ENCODE results near the gene FRMPD4.

The FRMPD4 gene

DNA sequence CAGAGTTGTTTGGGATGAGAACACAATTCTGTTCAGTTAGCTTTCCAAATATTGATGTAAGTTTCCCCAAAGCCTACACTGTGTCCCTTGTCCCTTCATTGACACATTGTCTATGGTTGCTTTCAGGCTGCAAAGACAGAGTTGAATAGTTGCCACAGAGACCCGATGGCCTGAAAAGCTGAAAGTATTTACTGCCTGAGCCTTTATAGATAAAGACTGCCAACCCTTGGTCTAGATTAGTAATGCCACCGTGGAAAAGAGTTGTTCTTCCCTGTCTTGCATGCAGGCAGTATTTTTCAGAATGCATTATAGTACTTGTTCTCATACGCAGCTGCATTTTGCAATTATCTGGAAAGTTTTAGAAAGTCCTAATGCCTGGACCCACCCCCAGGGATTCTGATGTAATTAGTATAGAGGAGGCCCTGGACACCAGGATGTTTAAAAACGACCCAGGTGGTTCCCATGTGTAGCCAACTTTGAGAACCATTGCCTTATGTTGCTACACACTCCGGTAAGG is 180.8 kb downstream of the FRMPD4 start:
- H3K27ac ChIP-seq: no peak overlapping the region
- TF ChIP-seq, protein P1, sequence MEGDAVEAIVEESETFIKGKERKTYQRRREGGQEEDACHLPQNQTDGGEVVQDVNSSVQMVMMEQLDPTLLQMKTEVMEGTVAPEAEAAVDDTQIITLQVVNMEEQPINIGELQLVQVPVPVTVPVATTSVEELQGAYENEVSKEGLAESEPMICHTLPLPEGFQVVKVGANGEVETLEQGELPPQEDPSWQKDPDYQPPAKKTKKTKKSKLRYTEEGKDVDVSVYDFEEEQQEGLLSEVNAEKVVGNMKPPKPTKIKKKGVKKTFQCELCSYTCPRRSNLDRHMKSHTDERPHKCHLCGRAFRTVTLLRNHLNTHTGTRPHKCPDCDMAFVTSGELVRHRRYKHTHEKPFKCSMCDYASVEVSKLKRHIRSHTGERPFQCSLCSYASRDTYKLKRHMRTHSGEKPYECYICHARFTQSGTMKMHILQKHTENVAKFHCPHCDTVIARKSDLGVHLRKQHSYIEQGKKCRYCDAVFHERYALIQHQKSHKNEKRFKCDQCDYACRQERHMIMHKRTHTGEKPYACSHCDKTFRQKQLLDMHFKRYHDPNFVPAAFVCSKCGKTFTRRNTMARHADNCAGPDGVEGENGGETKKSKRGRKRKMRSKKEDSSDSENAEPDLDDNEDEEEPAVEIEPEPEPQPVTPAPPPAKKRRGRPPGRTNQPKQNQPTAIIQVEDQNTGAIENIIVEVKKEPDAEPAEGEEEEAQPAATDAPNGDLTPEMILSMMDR (IDR thresholded peaks at IDR 0.05): no peak
- H3K4me2 ChIP-seq (ENCODE audit: low read length): no peak overlapping the region
- no peaks in the 10 kb centered on the region for H3K4me1 ChIP-seq
- no peak overlapping the region for H3K4me3 ChIP-seq (ENCODE audit: low read depth, low read length)
- no peak overlapping the region for H2AFZ ChIP-seq
- H3K27me3 ChIP-seq (ENCODE audit: control insufficient read depth, insufficient read depth, low read length): no peaks in the 10 kb centered on the region
- no peaks in the 10 kb centered on the region for H3K9me3 ChIP-seq (ENCODE audit: control insufficient read depth, low read length)
- H3K79me2 ChIP-seq: no peaks in the 10 kb centered on the region
- no peak overlapping the region for H3K9ac ChIP-seq
- no peaks in the 10 kb centered on the region for H3K36me3 ChIP-seq (ENCODE audit: control insufficient read depth, insufficient read depth, low read length)

DNA sequence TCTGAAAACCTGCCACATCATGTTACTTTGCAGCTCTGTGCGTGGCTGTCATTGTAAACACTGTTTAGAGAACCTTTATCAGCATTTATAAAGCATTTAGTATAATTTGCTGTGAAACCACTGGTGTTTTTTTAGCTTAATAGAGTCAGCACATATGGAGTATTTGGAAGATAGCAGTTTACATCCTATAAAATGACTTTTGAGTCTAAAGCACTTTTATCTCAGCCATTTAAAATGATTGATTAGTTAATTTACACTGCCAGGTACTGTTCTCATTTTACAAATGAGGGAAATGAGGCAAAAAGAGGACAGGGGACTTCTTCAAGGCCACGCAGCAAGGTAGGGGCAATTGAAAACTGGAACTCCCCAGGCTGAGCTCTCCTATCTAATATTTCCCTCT is 181.7 kb downstream of the FRMPD4 start:
- H2AFZ ChIP-seq: no peak overlapping the region

DNA sequence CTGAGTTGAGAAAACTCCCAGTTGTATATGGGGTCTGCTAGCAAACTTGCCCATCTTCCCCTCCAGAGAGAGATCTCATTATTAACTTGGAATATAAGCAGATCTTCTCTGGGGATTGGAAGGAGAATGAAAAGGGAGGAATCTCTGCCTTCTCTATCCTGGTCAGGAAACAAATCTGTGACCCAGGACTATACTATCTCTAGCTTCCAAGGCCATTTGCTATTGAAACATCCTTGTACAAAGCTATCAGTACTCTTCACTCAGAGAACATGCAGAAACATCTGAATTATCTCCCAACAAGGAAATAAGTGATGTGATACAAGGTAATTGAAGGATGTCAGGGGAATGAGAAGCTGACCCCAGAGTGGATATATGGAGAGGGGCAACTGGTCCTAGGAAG is 183.8 kb downstream of the FRMPD4 start:
- H3K4me1 ChIP-seq: no peaks in the 10 kb centered on the region
- no peaks in the 10 kb centered on the region for H3K27me3 ChIP-seq (ENCODE audit: control insufficient read depth, insufficient read depth, low read length)
- no peak overlapping the region for H3K4me3 ChIP-seq (ENCODE audit: low read depth, low read length)
- no peaks in the 10 kb centered on the region for H3K9me3 ChIP-seq (ENCODE audit: control insufficient read depth, low read length)
- no peaks in the 10 kb centered on the region for H3K79me2 ChIP-seq
- H2AFZ ChIP-seq: no peak overlapping the region
- H3K9ac ChIP-seq: no peak overlapping the region
- TF ChIP-seq, protein P1 (IDR thresholded peaks at IDR 0.05): no peak
- H3K36me3 ChIP-seq (ENCODE audit: control insufficient read depth, insufficient read depth, low read length): no peaks in the 10 kb centered on the region
- H3K4me2 ChIP-seq (ENCODE audit: low read length): no peak overlapping the region
- no peak overlapping the region for H3K27ac ChIP-seq

More for the DNA sequence above, 181.7 kb downstream of the FRMPD4 start:
- no peaks in the 10 kb centered on the region for H3K27me3 ChIP-seq (ENCODE audit: control insufficient read depth, insufficient read depth, low read length)
- H3K36me3 ChIP-seq (ENCODE audit: control insufficient read depth, insufficient read depth, low read length): no peaks in the 10 kb centered on the region
- H3K79me2 ChIP-seq: no peaks in the 10 kb centered on the region
- no peak overlapping the region for H3K9ac ChIP-seq
- no peak overlapping the region for H3K4me3 ChIP-seq (ENCODE audit: low read depth, low read length)
- H3K27ac ChIP-seq: no peak overlapping the region
- no peak overlapping the region for H3K4me2 ChIP-seq (ENCODE audit: low read length)
- TF ChIP-seq, protein P1 (IDR thresholded peaks at IDR 0.05): no peak
- no peaks in the 10 kb centered on the region for H3K9me3 ChIP-seq (ENCODE audit: control insufficient read depth, low read length)
- H3K4me1 ChIP-seq: no peaks in the 10 kb centered on the region

DNA sequence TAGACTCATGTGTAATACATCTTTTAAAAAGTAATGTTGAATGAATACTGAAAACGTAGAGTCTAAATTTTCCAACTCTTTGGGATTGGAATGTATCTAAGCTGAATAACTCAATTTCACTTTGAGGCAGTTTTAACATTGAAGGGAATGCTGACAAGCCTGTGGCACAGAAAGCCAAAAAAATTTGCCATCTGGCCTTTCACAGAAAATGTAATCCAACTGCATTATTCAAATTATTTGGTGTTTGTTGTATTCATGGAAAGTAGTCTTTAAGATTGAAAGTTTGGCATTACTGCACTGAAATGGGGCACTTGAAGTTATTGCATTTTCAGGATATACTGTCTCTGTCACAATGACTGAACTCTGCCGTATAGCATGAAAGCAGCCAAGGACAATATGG is 186.9 kb downstream of the FRMPD4 start:
- Histone ChIP-seq H3K36me3 (ENCODE audit: control insufficient read depth, insufficient read depth, low read length) (no peaks in the 10 kb centered on the region), H3K27me3 (ENCODE audit: control insufficient read depth, insufficient read depth, low read length) (no peaks in the 10 kb centered on the region), H3K4me1 (no peaks in the 10 kb centered on the region), H3K4me2 (ENCODE audit: low read length) (no peak overlapping the region), H3K9me3 (ENCODE audit: control insufficient read depth, low read length) (no peaks in the 10 kb centered on the region), H3K79me2 (no peaks in the 10 kb centered on the region), H3K4me3 (ENCODE audit: low read depth, low read length) (no peak overlapping the region), H2AFZ (no peak overlapping the region), H3K9ac (no peak overlapping the region), H3K27ac (no peak overlapping the region)
- TF ChIP-seq, protein P1 (IDR thresholded peaks at IDR 0.05): no peak

DNA sequence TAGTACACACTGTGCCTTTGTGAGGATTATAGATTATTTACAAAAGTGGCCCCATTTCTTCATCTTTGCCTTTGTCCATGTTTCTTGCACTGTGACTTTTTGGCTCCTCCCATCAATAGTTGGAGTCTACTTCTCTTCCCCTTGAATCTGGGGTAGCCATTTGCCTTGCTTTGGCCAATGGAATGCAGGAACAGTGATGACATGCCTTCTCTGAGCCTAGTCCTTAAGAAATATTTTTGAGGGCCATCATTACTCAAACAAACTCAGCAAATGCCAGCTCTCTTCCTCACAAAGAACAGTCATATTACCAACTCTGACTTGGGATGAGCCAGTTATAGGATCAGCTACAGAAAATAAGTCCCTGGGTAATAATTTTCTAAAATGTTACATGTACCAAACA is 189.6 kb downstream of the FRMPD4 start:
- H2AFZ ChIP-seq: no peak overlapping the region
- H3K4me3 ChIP-seq (ENCODE audit: low read depth, low read length): no peak overlapping the region
- TF ChIP-seq, protein P1 (IDR thresholded peaks at IDR 0.05): no peak
- H3K9me3 ChIP-seq (ENCODE audit: control insufficient read depth, low read length): no peaks in the 10 kb centered on the region
- no peaks in the 10 kb centered on the region for H3K36me3 ChIP-seq (ENCODE audit: control insufficient read depth, insufficient read depth, low read length)
- no peaks in the 10 kb centered on the region for H3K4me1 ChIP-seq
- no peak overlapping the region for H3K27ac ChIP-seq
- no peak overlapping the region for H3K9ac ChIP-seq
- no peak overlapping the region for H3K4me2 ChIP-seq (ENCODE audit: low read length)
- no peaks in the 10 kb centered on the region for H3K79me2 ChIP-seq
- no peaks in the 10 kb centered on the region for H3K27me3 ChIP-seq (ENCODE audit: control insufficient read depth, insufficient read depth, low read length)

Measured in parathyroid adenoma (tissue), 2 donors.